GM12878 (cell line): Measurements from ENCODE around the gene C9orf78. TPM values are rescaled to one million over a fixed set of nuclear protein-coding genes. Genes with fewer than 3 reads are reported as not detected.

ENCODE experiments used
- ATAC-seq: fragments of 200-7000 bp; cut with Tn5 transposase; 3 replicates; pipeline ENCODE4 v1.9.1; 2020; ENCODE audit warnings: mild to moderate bottlenecking, moderate library complexity
- BruUV-seq: library from RNA; stranded (reverse); fragments of 400-500 nt; replicated peaks from 2 replicates; lab custom pipeline; 2021; lab: Mats Ljungman, UMichigan
- CTCF ChIA-PET: fragments of 300-600 bp; sonication (Branson Sonifier 250); formaldehyde crosslinking; extraction: SDS; loops from one replicate; lab custom pipeline; 2021; ENCODE audit warnings: inconsistent platforms; lab: Yijun Ruan, JAX
- POLR2A ChIA-PET: fragments of 350-600 bp; formaldehyde crosslinking; extraction: SDS; loops from one replicate; lab custom pipeline; 2021; ENCODE audit warnings: inconsistent platforms; lab: Charles Lee
- RAD21 ChIA-PET: fragments of 300-600 bp; sonication (Branson Sonifier 250); formaldehyde crosslinking; loops from one replicate; lab custom pipeline; 2023; ENCODE audit warnings: antibody characterized with exemption; ENCODE audit not compliant: unreplicated experiment; lab: Charles Lee
- SMC1A ChIA-PET: fragments of 300-600 bp; sonication (Branson Sonifier 250); formaldehyde crosslinking; loops from one replicate; lab custom pipeline; 2023; ENCODE audit not compliant: unreplicated experiment, uncharacterized antibody; lab: Charles Lee
- DNase-seq: peaks from one replicate; pipeline ENCODE4 v3.0.0-alpha.2; 2011; ENCODE audit warnings: low read depth, low spot score
- FAIRE-seq: peaks from 3 replicates; lab custom pipeline; 2011; peaks lifted over from hg19 to GRCh38; lab: Jason Lieb, UNC
- H2AFZ ChIP-seq: 2 replicates; pipeline ENCODE4 v1.6.0; 2011; ENCODE audit warnings: low read depth, low read length, control low read depth; ENCODE audit not compliant: control insufficient read depth
- H3K27ac ChIP-seq: 2 replicates; pipeline ENCODE4 v1.5.1; 2011; ENCODE audit warnings: control low read depth; ENCODE audit not compliant: control insufficient read depth, insufficient read depth
- H3K27me3 ChIP-seq, 2 experiments: replicated peaks in 1 of 2; 2 replicates each; pipeline versions ENCODE4 v1.6.0 to v1.6.1; 2011; ENCODE audit warnings: low read length in 1 of 2; ENCODE audit not compliant: control insufficient read depth in 2 of 2, insufficient read depth in 2 of 2
- H3K36me3 ChIP-seq, 2 experiments: 2 replicates each; pipeline ENCODE4 v1.5.1; 2011; ENCODE audit warnings: low read length in 1 of 2; ENCODE audit not compliant: control insufficient read depth in 2 of 2, insufficient read depth in 2 of 2
- H3K4me1 ChIP-seq: 2 replicates; pipeline ENCODE4 v1.6.1; 2011; ENCODE audit warnings: mild to moderate bottlenecking, low read length, moderate library complexity, mixed read lengths; ENCODE audit not compliant: control insufficient read depth, insufficient read depth
- H3K4me2 ChIP-seq: 2 replicates; pipeline ENCODE4 v1.6.0; 2011; ENCODE audit warnings: control low read depth; ENCODE audit not compliant: control insufficient read depth, insufficient read depth
- H3K4me3 ChIP-seq: fragments of 200-600 bp; sonication (generic); 2 replicates; pipeline ENCODE4 v1.5.1; 2016
- H3K79me2 ChIP-seq: 2 replicates; pipeline ENCODE4 v1.6.0; 2011; ENCODE audit warnings: low read length; ENCODE audit not compliant: control insufficient read depth, insufficient read depth
- H3K9ac ChIP-seq: 2 replicates; pipeline ENCODE4 v1.8.0; 2011; ENCODE audit warnings: low read length, control low read depth, mixed read lengths; ENCODE audit not compliant: control insufficient read depth, insufficient read depth
- H3K9me3 ChIP-seq: replicated peaks from 3 replicates; pipeline ENCODE4 v1.5.1; 2011; ENCODE audit warnings: mild to moderate bottlenecking, low read length; ENCODE audit not compliant: control insufficient read depth, insufficient read depth
- H4K20me1 ChIP-seq: 2 replicates; pipeline ENCODE4 v1.6.0; 2011; ENCODE audit not compliant: control insufficient read depth, insufficient read depth
- ATF3 ChIP-seq: IDR thresholded peaks from 2 replicates; pipeline ENCODE4 v1.6.1; 2011; ENCODE audit warnings: low read depth, mild to moderate bottlenecking, low read length, moderate library complexity, borderline replicate concordance; ENCODE audit errors: extremely low read depth
- E2F8 ChIP-seq: fragments of 450-650 bp; IDR thresholded peaks from 2 replicates; pipeline ENCODE4 v1.6.1; 2018; ENCODE audit warnings: mild to moderate bottlenecking, low read depth, moderate library complexity; ENCODE audit not compliant: partially characterized antibody
- IRF3 ChIP-seq: fragments of 450-650 bp; IDR thresholded peaks from 2 replicates; pipeline ENCODE4 v1.6.1; 2014; ENCODE audit warnings: mild to moderate bottlenecking
- MLLT1 ChIP-seq: fragments of 450-650 bp; IDR thresholded peaks from 2 replicates; pipeline ENCODE4 v1.6.1; 2016; ENCODE audit warnings: mild to moderate bottlenecking
- MYC ChIP-seq: IDR thresholded peaks from 2 replicates; pipeline ENCODE4 v1.6.1; 2011; ENCODE audit warnings: mild to moderate bottlenecking, low read length, moderate library complexity, inconsistent platforms; ENCODE audit not compliant: insufficient read depth, insufficient replicate concordance, insufficient read length, severe bottlenecking
- NR2C2 ChIP-seq: IDR thresholded peaks from 2 replicates; pipeline ENCODE4 v1.6.1; 2011; ENCODE audit warnings: borderline replicate concordance, low read depth; ENCODE audit not compliant: control insufficient read depth, insufficient read length
- RAD21 ChIP-seq: IDR thresholded peaks from 2 replicates; pipeline ENCODE4 v1.6.1; 2011; ENCODE audit warnings: mild to moderate bottlenecking, low read depth, low read length, moderate library complexity; ENCODE audit not compliant: insufficient read depth
- ZNF384 ChIP-seq: IDR thresholded peaks from 2 replicates; pipeline ENCODE4 v1.6.1; 2012; ENCODE audit warnings: low read depth, mild to moderate bottlenecking, low read length, improper control_type of control experiment, borderline replicate concordance
- ZNF592 ChIP-seq: fragments of 450-650 bp; IDR thresholded peaks from 2 replicates; pipeline ENCODE4 v1.6.1; 2017; ENCODE audit warnings: mild to moderate bottlenecking, moderate library complexity
- ZZZ3 ChIP-seq: IDR thresholded peaks from 2 replicates; pipeline ENCODE4 v1.6.1; 2011; ENCODE audit warnings: low read depth; ENCODE audit not compliant: control insufficient read depth, insufficient read length
- WGBS: methylation state at CpG from one replicate; pipeline ENCODE4 v1.1.6; 2016; ENCODE audit warnings: low lambda C conversion rate; ENCODE audit not compliant: insufficient replicate concordance, insufficient coverage; ENCODE audit errors: missing lambda C conversion rate; 5-methylcytosine and 5-hydroxymethylcytosine counted together
- in situ Hi-C: fragments of 300-500 bp; cut with MboI; formaldehyde crosslinking; loops from 9 replicates; pipeline ENCODE4 v1.14.3; 2018; ENCODE audit warnings: mixed read lengths
- intact Hi-C: fragments of 100-400 bp; cut with micrococcal nuclease; formaldehyde crosslinking; loops from one replicate; pipeline ENCODE4 v1.14.2; 2022; ENCODE audit not compliant: unreplicated experiment
- polyA plus RNA-seq, 11 experiments: library from polyadenylated mRNA; depleted of rRNA in 4 of 11; unstranded in 6 of 11; stranded (reverse) in 5 of 11; fragments of >200 nt; fragmentation: Nextera tagmentation in 4 of 11; fragmentation: Illumina TruSeq in 1 of 11; extraction: Ambion mirVana in 4 of 11; extraction: Trizol in 1 of 11; gene quantifications; 1 replicate in 1 of 11; 2 replicates in 10 of 11; pipeline versions ENCODE4 v1.2.1 to v1.2.3, GENCODE V29; 2011 to 2016; ENCODE audit warnings: inconsistent platforms in 2 of 11, missing spikeins in 2 of 11, low read depth in 1 of 11
- total RNA-seq, 4 experiments: library from RNA; depleted of rRNA in 3 of 4; stranded (reverse); fragments of >200 nt in 3 of 4; fragmentation: Illumina TruSeq in 1 of 4; extraction: Trizol in 1 of 4; gene quantifications; 2 replicates each; pipeline versions ENCODE4 v1.2.1 to v1.2.3, GENCODE V29; 2013 to 2021

The C9orf78 gene
- total and polyA plus RNA-seq, 10 of the 15 experiments (the other 5 are each of a cell fraction or from before 2014, with no cell fraction given), result 23.0 to 60.9 (median 47.5) TPM

GRCh38 chr9:129781981-129782380 lies 53.1 kb downstream of the C9orf78 start (continued):
- TF ChIP-seq MLLT1, result no peak
- TF ChIP-seq ZNF384, result no peak
- no peak for TF ChIP-seq IRF3
- no peak for TF ChIP-seq NR2C2
- no peak for TF ChIP-seq RAD21

GRCh38 chr9:129781131-129781530 lies 53.9 kb downstream of the C9orf78 start:
- POLR2A ChIA-PET, result interaction anchor here (0.8 kb wide), 1 partner anchor 157 kb away, joined by 3 read pairs; no protein-coding TSS in a partner anchor
- SMC1A ChIA-PET, result interaction anchor here (1.1 to 2.8 kb wide), 4 partner anchors 18 to 55 kb away, joined by 3 to 9 read pairs (median 5); no protein-coding TSS in a partner anchor
- H3K4me1 ChIP-seq, result no peaks in the 10 kb centered on the region
- no TSS peak for BruUV-seq
- RAD21 ChIA-PET, result interaction anchor here (0.6 to 4.0 kb wide), 5 partner anchors 9 to 64 kb away, joined by 3 to 19 read pairs (median 3); no protein-coding TSS in a partner anchor
- 58% methylated on average over 8 of the region's 8 CpGs for WGBS
- in situ Hi-C loops (loop anchor here (5.0 kb wide), 3 partner anchors 44 to 649 kb away; no protein-coding TSS in a partner anchor), intact Hi-C loops (loop anchor here (5.0 kb wide), 1 partner anchor 644 kb away; no protein-coding TSS in a partner anchor)
- CTCF ChIA-PET, result interaction anchor here (0.6 to 4.8 kb wide), 6 partner anchors 9 to 365 kb away, joined by 3 to 37 read pairs (median 4); no protein-coding TSS in a partner anchor
- H3K4me2 ChIP-seq, result no peak overlapping the region
- no peaks in the 10 kb centered on the region for H3K36me3 ChIP-seq
- no peak for ATAC-seq
- no peak overlapping the region for H3K4me3 ChIP-seq
- H3K9ac ChIP-seq, result no peak overlapping the region
- H3K9me3 ChIP-seq, result no peaks in the 10 kb centered on the region; the same call in 2 of the 3 replicates
- H2AFZ ChIP-seq, result no peak overlapping the region
- no peak overlapping the region for H3K27ac ChIP-seq
- no peaks in the 10 kb centered on the region for H4K20me1 ChIP-seq
- no peak for FAIRE-seq
- no peaks in the 10 kb centered on the region; a peak in 1 of 4 replicates for H3K27me3 ChIP-seq
- no peak for DNase-seq
- no peaks in the 10 kb centered on the region for H3K79me2 ChIP-seq
- TF ChIP-seq ZZZ3 (no peak), ATF3 (no peak), E2F8 (no peak), ZNF592 (no peak), MYC (no peak)
